HepG2 (cell line): ENCODE data around the gene CDC42EP4. TPM values are rescaled to one million over a fixed set of nuclear protein-coding genes. Genes with fewer than 3 reads are reported as not detected.

Experiments used
- ATM ChIP-seq: fragments of 450-650 bp; IDR thresholded peaks from 2 replicates; pipeline ENCODE4 v1.7.1; 2017; ENCODE audit warnings: mild to moderate bottlenecking, borderline replicate concordance
- FOXA3 ChIP-seq: IDR thresholded peaks from 2 replicates; pipeline ENCODE4 v1.6.1; 2016; ENCODE audit warnings: missing genetic modification reagents, missing compliant biosample characterization
- FOXC1 ChIP-seq: sonication (generic); formaldehyde crosslinking; IDR thresholded peaks from 2 replicates; pipeline ENCODE4 v1.8.0; 2022; ENCODE audit warnings: mild to moderate bottlenecking, missing genetic modification reagents, borderline replicate concordance
- FOXO1 ChIP-seq: sonication (generic); formaldehyde crosslinking; IDR thresholded peaks from 2 replicates; pipeline ENCODE4 v1.4.0; 2020; ENCODE audit warnings: missing genetic modification reagents
- HMGXB3 ChIP-seq: sonication (generic); formaldehyde crosslinking; IDR thresholded peaks from 2 replicates; pipeline ENCODE4 v1.4.0; 2020; ENCODE audit warnings: missing genetic modification reagents, borderline replicate concordance
- KLF15 ChIP-seq: sonication (generic); formaldehyde crosslinking; IDR thresholded peaks from 2 replicates; pipeline ENCODE4 v1.8.1; 2023; ENCODE audit warnings: borderline replicate concordance, mild to moderate bottlenecking, inconsistent platforms, missing genetic modification reagents, mixed read lengths
- MAZ ChIP-seq, 2 experiments: sonication (generic) in 1 of 2; formaldehyde crosslinking in 1 of 2; IDR thresholded peaks; 2 replicates each; pipeline versions ENCODE4 v1.5.0 to v1.6.1; 2012 to 2020; ENCODE audit warnings: low read depth in 2 of 2, mild to moderate bottlenecking in 2 of 2, borderline replicate concordance in 1 of 2, improper control_type of control experiment in 1 of 2, low read length in 1 of 2, missing genetic modification reagents in 1 of 2, moderate library complexity in 1 of 2
- MXI1 ChIP-seq: IDR thresholded peaks from 3 replicates; pipeline ENCODE4 v1.6.1; 2012; ENCODE audit warnings: low read depth, low read length, inconsistent platforms, borderline replicate concordance
- ONECUT2 ChIP-seq: sonication (generic); formaldehyde crosslinking; IDR thresholded peaks from 2 replicates; pipeline ENCODE4 v1.4.0; 2020; ENCODE audit warnings: missing genetic modification reagents
- RAD51 ChIP-seq: fragments of 450-650 bp; IDR thresholded peaks from 2 replicates; pipeline ENCODE4 v1.6.1; 2016; ENCODE audit warnings: borderline replicate concordance
- REXO4 ChIP-seq: sonication (generic); formaldehyde crosslinking; IDR thresholded peaks from 2 replicates; pipeline ENCODE4 v1.8.0; 2022; ENCODE audit warnings: missing genetic modification reagents, mild to moderate bottlenecking, borderline replicate concordance
- SNAPC5 ChIP-seq: sonication (generic); formaldehyde crosslinking; IDR thresholded peaks from 2 replicates; pipeline ENCODE4 v1.8.1; 2023; ENCODE audit warnings: mild to moderate bottlenecking, missing genetic modification reagents, borderline replicate concordance
- TBP ChIP-seq: sonication (generic); formaldehyde crosslinking; IDR thresholded peaks from 2 replicates; pipeline ENCODE4 v1.5.0; 2020; ENCODE audit warnings: missing genetic modification reagents
- ZNF556 ChIP-seq: sonication (generic); formaldehyde crosslinking; IDR thresholded peaks from 2 replicates; pipeline ENCODE4 v1.4.0; 2020; ENCODE audit warnings: mild to moderate bottlenecking, missing genetic modification reagents, borderline replicate concordance
- ZNF558 ChIP-seq: sonication (generic); formaldehyde crosslinking; IDR thresholded peaks from 2 replicates; pipeline ENCODE4 v1.9.0; 2022; ENCODE audit warnings: mild to moderate bottlenecking, missing genetic modification reagents, borderline replicate concordance
- ZNF577 ChIP-seq: sonication (generic); formaldehyde crosslinking; IDR thresholded peaks from 2 replicates; pipeline ENCODE4 v1.4.0; 2020; ENCODE audit warnings: mild to moderate bottlenecking, low read depth, missing genetic modification reagents, borderline replicate concordance
- ZZZ3 ChIP-seq: sonication (generic); formaldehyde crosslinking; IDR thresholded peaks from 2 replicates; pipeline ENCODE4 v1.4.0; 2020; ENCODE audit warnings: missing genetic modification reagents, mild to moderate bottlenecking, borderline replicate concordance
- polyA plus RNA-seq, 8 experiments: library from polyadenylated mRNA; depleted of rRNA in 3 of 8; stranded (reverse) in 7 of 8; unstranded in 1 of 8; fragments of >200 nt; fragmentation: Illumina TruSeq in 4 of 8; extraction: Trizol in 4 of 8; gene quantifications; 2 replicates each; pipeline versions ENCODE4 v1.2.1 to v1.2.3, GENCODE V29; 2011 to 2016; ENCODE audit warnings: low read depth in 4 of 8, missing spikeins in 1 of 8, mixed read lengths in 1 of 8; ENCODE audit not compliant: insufficient read depth in 1 of 8
- total RNA-seq, 5 experiments: library from RNA; depleted of rRNA; stranded (reverse); fragments of >200 nt; fragmentation: Illumina TruSeq; extraction: Trizol; gene quantifications; 2 replicates each; pipeline ENCODE4 v1.2.3, GENCODE V29; 2016; ENCODE audit warnings: low read depth in 1 of 5
- TF ChIP-seq, protein P1 (sequence below): sonication (generic); formaldehyde crosslinking; IDR thresholded peaks from 2 replicates; pipeline ENCODE4 v1.5.0; 2020; ENCODE audit warnings: missing genetic modification reagents
- TF ChIP-seq, protein P2 (sequence below): sonication (generic); formaldehyde crosslinking; IDR thresholded peaks from 2 replicates; pipeline ENCODE4 v1.4.0; 2020; ENCODE audit warnings: missing genetic modification reagents, borderline replicate concordance

The CDC42EP4 gene
- total and polyA plus RNA-seq, 2 of the 13 experiments (the other 11 are each of a cell fraction or from before 2014, with no cell fraction given): 19.0 to 54.0 TPM

GRCh38 chr17:73255671-73256181 lies 56.1 kb downstream of the CDC42EP4 start (continued):
- TF ChIP-seq FOXO1 (CRISPR knock-in tag): peak; percentile 73
- no peak for TF ChIP-seq HMGXB3 (CRISPR knock-in tag)
- 0 out of 3 replicates have a peak, but pooled peaks have one; percentile 22 for TF ChIP-seq MXI1
- TF ChIP-seq, protein P1, sequence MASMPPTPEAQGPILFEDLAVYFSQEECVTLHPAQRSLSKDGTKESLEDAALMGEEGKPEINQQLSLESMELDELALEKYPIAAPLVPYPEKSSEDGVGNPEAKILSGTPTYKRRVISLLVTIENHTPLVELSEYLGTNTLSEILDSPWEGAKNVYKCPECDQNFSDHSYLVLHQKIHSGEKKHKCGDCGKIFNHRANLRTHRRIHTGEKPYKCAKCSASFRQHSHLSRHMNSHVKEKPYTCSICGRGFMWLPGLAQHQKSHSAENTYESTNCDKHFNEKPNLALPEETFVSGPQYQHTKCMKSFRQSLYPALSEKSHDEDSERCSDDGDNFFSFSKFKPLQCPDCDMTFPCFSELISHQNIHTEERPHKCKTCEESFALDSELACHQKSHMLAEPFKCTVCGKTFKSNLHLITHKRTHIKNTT (CRISPR knock-in tag): no peak
- TF ChIP-seq ATM: no peak
- TF ChIP-seq RAD51: no peak
- TF ChIP-seq MAZ (IDR thresholded peaks at IDR 0.05; ENCODE audit: borderline replicate concordance, low read depth, low read length): no peak
- peak; percentile 34; the same call in 1 of the 2 replicates for TF ChIP-seq MAZ (CRISPR knock-in tag; IDR thresholded peaks at IDR 0.05; ENCODE audit: low read depth)
- no peak for TF ChIP-seq ZNF558
- no peak for TF ChIP-seq ONECUT2 (CRISPR knock-in tag)
- no peak for TF ChIP-seq ZNF577 (CRISPR knock-in tag)
- no peak for TF ChIP-seq REXO4 (CRISPR knock-in tag)
- TF ChIP-seq TBP (CRISPR knock-in tag): no peak
- TF ChIP-seq, protein P2, sequence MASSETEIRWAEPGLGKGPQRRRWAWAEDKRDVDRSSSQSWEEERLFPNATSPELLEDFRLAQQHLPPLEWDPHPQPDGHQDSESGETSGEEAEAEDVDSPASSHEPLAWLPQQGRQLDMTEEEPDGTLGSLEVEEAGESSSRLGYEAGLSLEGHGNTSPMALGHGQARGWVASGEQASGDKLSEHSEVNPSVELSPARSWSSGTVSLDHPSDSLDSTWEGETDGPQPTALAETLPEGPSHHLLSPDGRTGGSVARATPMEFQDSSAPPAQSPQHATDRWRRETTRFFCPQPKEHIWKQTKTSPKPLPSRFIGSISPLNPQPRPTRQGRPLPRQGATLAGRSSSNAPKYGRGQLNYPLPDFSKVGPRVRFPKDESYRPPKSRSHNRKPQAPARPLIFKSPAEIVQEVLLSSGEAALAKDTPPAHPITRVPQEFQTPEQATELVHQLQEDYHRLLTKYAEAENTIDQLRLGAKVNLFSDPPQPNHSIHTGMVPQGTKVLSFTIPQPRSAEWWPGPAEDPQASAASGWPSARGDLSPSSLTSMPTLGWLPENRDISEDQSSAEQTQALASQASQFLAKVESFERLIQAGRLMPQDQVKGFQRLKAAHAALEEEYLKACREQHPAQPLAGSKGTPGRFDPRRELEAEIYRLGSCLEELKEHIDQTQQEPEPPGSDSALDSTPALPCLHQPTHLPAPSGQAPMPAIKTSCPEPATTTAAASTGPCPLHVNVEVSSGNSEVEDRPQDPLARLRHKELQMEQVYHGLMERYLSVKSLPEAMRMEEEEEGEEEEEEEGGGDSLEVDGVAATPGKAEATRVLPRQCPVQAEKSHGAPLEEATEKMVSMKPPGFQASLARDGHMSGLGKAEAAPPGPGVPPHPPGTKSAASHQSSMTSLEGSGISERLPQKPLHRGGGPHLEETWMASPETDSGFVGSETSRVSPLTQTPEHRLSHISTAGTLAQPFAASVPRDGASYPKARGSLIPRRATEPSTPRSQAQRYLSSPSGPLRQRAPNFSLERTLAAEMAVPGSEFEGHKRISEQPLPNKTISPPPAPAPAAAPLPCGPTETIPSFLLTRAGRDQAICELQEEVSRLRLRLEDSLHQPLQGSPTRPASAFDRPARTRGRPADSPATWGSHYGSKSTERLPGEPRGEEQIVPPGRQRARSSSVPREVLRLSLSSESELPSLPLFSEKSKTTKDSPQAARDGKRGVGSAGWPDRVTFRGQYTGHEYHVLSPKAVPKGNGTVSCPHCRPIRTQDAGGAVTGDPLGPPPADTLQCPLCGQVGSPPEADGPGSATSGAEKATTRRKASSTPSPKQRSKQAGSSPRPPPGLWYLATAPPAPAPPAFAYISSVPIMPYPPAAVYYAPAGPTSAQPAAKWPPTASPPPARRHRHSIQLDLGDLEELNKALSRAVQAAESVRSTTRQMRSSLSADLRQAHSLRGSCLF (CRISPR knock-in tag): no peak
- no peak for TF ChIP-seq KLF15
- 0 out of 2 replicates have a peak, but pooled peaks have one; percentile 37 for TF ChIP-seq FOXA3
- TF ChIP-seq ZNF556 (CRISPR knock-in tag): peak; percentile 40; the same call in 1 of the 2 replicates
- TF ChIP-seq ZZZ3 (CRISPR knock-in tag): no peak
- TF ChIP-seq FOXC1 (CRISPR knock-in tag): no peak; the same call in 1 of the 2 replicates
- no peak; the same call in 1 of the 2 replicates for TF ChIP-seq SNAPC5
